OCI-LY3 (cell line): ENCODE measurements around the gene TUB.

Experiments
- EZH2phosphoT487 ChIP-seq: fragments of 200-600 bp; shearing (Covaris generic); IDR thresholded peaks from 2 replicates; pipeline ENCODE4 v1.6.1; 2018; ENCODE audit warnings: antibody characterized with exemption, mixed run types, low read depth
- TF ChIP-seq, protein P1 (sequence below): fragments of 200-600, 300-600 bp; sonication (generic); IDR thresholded peaks from 2 replicates; pipeline ENCODE4 v1.5.1; 2014; ENCODE audit warnings: antibody characterized with exemption, low read length, low read depth

- TF ChIP-seq, protein P1, sequence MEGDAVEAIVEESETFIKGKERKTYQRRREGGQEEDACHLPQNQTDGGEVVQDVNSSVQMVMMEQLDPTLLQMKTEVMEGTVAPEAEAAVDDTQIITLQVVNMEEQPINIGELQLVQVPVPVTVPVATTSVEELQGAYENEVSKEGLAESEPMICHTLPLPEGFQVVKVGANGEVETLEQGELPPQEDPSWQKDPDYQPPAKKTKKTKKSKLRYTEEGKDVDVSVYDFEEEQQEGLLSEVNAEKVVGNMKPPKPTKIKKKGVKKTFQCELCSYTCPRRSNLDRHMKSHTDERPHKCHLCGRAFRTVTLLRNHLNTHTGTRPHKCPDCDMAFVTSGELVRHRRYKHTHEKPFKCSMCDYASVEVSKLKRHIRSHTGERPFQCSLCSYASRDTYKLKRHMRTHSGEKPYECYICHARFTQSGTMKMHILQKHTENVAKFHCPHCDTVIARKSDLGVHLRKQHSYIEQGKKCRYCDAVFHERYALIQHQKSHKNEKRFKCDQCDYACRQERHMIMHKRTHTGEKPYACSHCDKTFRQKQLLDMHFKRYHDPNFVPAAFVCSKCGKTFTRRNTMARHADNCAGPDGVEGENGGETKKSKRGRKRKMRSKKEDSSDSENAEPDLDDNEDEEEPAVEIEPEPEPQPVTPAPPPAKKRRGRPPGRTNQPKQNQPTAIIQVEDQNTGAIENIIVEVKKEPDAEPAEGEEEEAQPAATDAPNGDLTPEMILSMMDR, result no peak
- TF ChIP-seq EZH2phosphoT487, result no peak
Measured at GRCh38 chr11:8082391-8083087, 1.5 kb downstream of the TUB start.
